K562 (cell line): ENCODE results near the gene PLCB1. TPM values are rescaled to one million over a fixed set of nuclear protein-coding genes. Genes with fewer than 3 reads are reported as not detected.

Experiments used
- ATAC-seq: fragments of 200-7000 bp; cut with Tn5 transposase; 3 replicates; pipeline ENCODE4 v1.9.1; 2020; ENCODE audit warnings: moderate library complexity
- BruUV-seq: library from RNA; stranded (reverse); fragments of 400-500 nt; replicated peaks from 2 replicates; lab custom pipeline; 2021; lab: Mats Ljungman, UMichigan
- CTCF ChIA-PET: fragments of 300-600 bp; formaldehyde crosslinking; extraction: SDS; loops from one replicate; lab custom pipeline; 2021; ENCODE audit warnings: low intra/inter-chr PET ratio; lab: Yijun Ruan, JAX
- POLR2A ChIA-PET: fragments of 300-600, 350-650 bp; sonication (Branson Sonifier 250); formaldehyde crosslinking; extraction: SDS; loops from one replicate; lab custom pipeline; 2021; ENCODE audit warnings: antibody characterized with exemption, inconsistent platforms; lab: Yijun Ruan, JAX
- DNase-seq, 4 experiments: peaks; one replicate each; pipeline versions ENCODE4 v3.0.0 to v3.0.0-alpha.2; 2011 to 2018; ENCODE audit warnings: low spot score in 3 of 4, mixed read lengths in 3 of 4; ENCODE audit errors: extremely low read depth in 1 of 4
- FAIRE-seq: peaks from 2 replicates; lab custom pipeline; 2011; peaks lifted over from hg19 to GRCh38; lab: Jason Lieb, UNC
- H2AFZ ChIP-seq: 2 replicates; pipeline ENCODE4 v1.6.0; 2011; ENCODE audit warnings: low read depth, low read length, control low read depth, inconsistent platforms
- H3K27ac ChIP-seq: fragments of 200-600 bp; 3 replicates; pipeline ENCODE4 v1.8.0; 2011; ENCODE audit warnings: low read depth, mild to moderate bottlenecking, control low read depth, inconsistent platforms, low read length, moderate library complexity, mixed read lengths; ENCODE audit errors: extremely low read depth
- H3K27me3 ChIP-seq, 2 experiments: fragments of 300-600 bp in 1 of 2; 2 replicates in 1 of 2; 3 replicates in 1 of 2; pipeline versions ENCODE4 v1.6.0 to v1.8.0; 2011; ENCODE audit warnings: inconsistent platforms in 2 of 2, low read length in 2 of 2, mild to moderate bottlenecking in 1 of 2, mixed read lengths in 1 of 2, moderate library complexity in 1 of 2; ENCODE audit not compliant: control insufficient read depth in 2 of 2, insufficient read depth in 2 of 2
- H3K36me3 ChIP-seq: fragments of 300-600 bp; 3 replicates; pipeline ENCODE4 v1.8.0; 2011; ENCODE audit warnings: mild to moderate bottlenecking, low read length, inconsistent platforms; ENCODE audit not compliant: control insufficient read depth, insufficient read depth
- H3K4me1 ChIP-seq, 2 experiments: fragments of 200-600 bp in 1 of 2; replicated peaks in 1 of 2; 2 replicates in 1 of 2; 3 replicates in 1 of 2; pipeline versions ENCODE4 v1.5.1 to v1.8.0; 2011; ENCODE audit warnings: inconsistent platforms in 2 of 2, low read length in 2 of 2, mild to moderate bottlenecking in 1 of 2, mixed read lengths in 1 of 2, moderate library complexity in 1 of 2; ENCODE audit not compliant: control insufficient read depth in 2 of 2, insufficient read depth in 2 of 2
- H3K4me2 ChIP-seq: 2 replicates; pipeline ENCODE4 v1.6.1; 2011; ENCODE audit warnings: low read length, control low read depth, inconsistent platforms, mixed read lengths; ENCODE audit not compliant: insufficient read depth
- H3K4me3 ChIP-seq: fragments of 200-600 bp; sonication (generic), shearing (Covaris generic); 2 replicates; pipeline ENCODE4 v1.5.1; 2016; ENCODE audit warnings: control low read depth, inconsistent platforms
- H3K79me2 ChIP-seq: fragments of 200-600 bp; 3 replicates; pipeline ENCODE4 v1.8.0; 2011; ENCODE audit warnings: low read length, inconsistent platforms; ENCODE audit not compliant: control insufficient read depth, insufficient read depth
- H3K9ac ChIP-seq, 2 experiments: 2 replicates each; pipeline versions ENCODE4 v1.6.0 to v1.6.1; 2011; ENCODE audit warnings: low read depth in 2 of 2, low read length in 2 of 2, control low read depth in 1 of 2, inconsistent platforms in 1 of 2, mild to moderate bottlenecking in 1 of 2, mixed read lengths in 1 of 2; ENCODE audit not compliant: insufficient read depth in 1 of 2
- H3K9me1 ChIP-seq: one replicate; pipeline ENCODE4 v1.6.0; 2011; ENCODE audit warnings: inconsistent platforms, mild to moderate bottlenecking, low read length, moderate library complexity; ENCODE audit not compliant: control insufficient read depth, insufficient read depth
- H3K9me3 ChIP-seq: replicated peaks from 2 replicates; pipeline ENCODE4 v1.5.1; 2011; ENCODE audit warnings: low read depth, low read length, inconsistent platforms; ENCODE audit not compliant: control insufficient read depth, insufficient read depth
- H4K20me1 ChIP-seq: replicated peaks from 2 replicates; pipeline ENCODE4 v1.6.1; 2011; ENCODE audit warnings: low read length, inconsistent platforms, mixed read lengths; ENCODE audit not compliant: control insufficient read depth, insufficient read depth
- ARHGAP35 ChIP-seq: fragments of 450-650 bp; IDR thresholded peaks from 2 replicates; pipeline ENCODE4 v1.6.1; 2018; ENCODE audit not compliant: partially characterized antibody
- ETV6 ChIP-seq, 3 experiments: fragments of 150-350 bp in 1 of 3; sonication (generic) in 1 of 3; formaldehyde crosslinking in 1 of 3; IDR thresholded peaks; 2 replicates each; pipeline versions ENCODE4 v1.6.1 to v1.8.0; 2014 to 2022; ENCODE audit warnings: borderline replicate concordance in 2 of 3, low read depth in 2 of 3, antibody characterized with exemption in 1 of 3, low read length in 1 of 3, mild to moderate bottlenecking in 1 of 3, missing genetic modification reagents in 1 of 3
- ILF3 ChIP-seq: fragments of 450-650 bp; IDR thresholded peaks from 2 replicates; pipeline ENCODE4 v1.6.1; 2018; ENCODE audit warnings: antibody characterized with exemption, mild to moderate bottlenecking, moderate library complexity, borderline replicate concordance
- WGBS: fragments of 100-300 bp; shearing (Covaris generic); methylation state at CpG from one replicate; pipeline ENCODE4 v1.1.6; 2016; ENCODE audit warnings: low coverage, mixed read lengths; ENCODE audit not compliant: insufficient coverage; ENCODE audit errors: missing lambda C conversion rate; 5-methylcytosine and 5-hydroxymethylcytosine counted together
- in situ Hi-C: fragments of 300-500 bp; cut with MboI; formaldehyde crosslinking; loops from 4 replicates; pipeline ENCODE4 v1.15.0; 2018; ENCODE audit warnings: inconsistent platforms, mixed read lengths
- intact Hi-C: fragments of 100-400 bp; cut with micrococcal nuclease; formaldehyde crosslinking; loops from 2 replicates; pipeline ENCODE4 v1.14.2; 2022
- polyA plus RNA-seq, 8 experiments: library from polyadenylated mRNA; depleted of rRNA in 4 of 8; stranded (reverse) in 5 of 8; unstranded in 3 of 8; fragments of >200 nt; fragmentation: Nextera tagmentation in 2 of 8; fragmentation: Illumina TruSeq in 1 of 8; extraction: Ambion mirVana in 2 of 8; extraction: Trizol in 1 of 8; gene quantifications; 2 replicates each; pipeline versions ENCODE4 v1.2.1 to v1.2.3, GENCODE V29; 2011 to 2014; ENCODE audit warnings: inconsistent platforms in 1 of 8, missing spikeins in 1 of 8
- total RNA-seq, 7 experiments: library from RNA; depleted of rRNA in 6 of 7; stranded (reverse); fragments of >200 nt in 6 of 7; fragmentation: Illumina TruSeq in 2 of 7; extraction: Trizol in 2 of 7; gene quantifications; 2 replicates each; pipeline versions ENCODE4 v1.2.1 to v1.2.3, GENCODE V29; 2011 to 2021; ENCODE audit warnings: low replicate concordance in 1 of 7
- TF ChIP-seq, protein P1 (sequence below): fragments of 450-650 bp; conservative IDR thresholded peaks from 2 replicates; pipeline ENCODE4 v1.6.1; 2016; ENCODE audit warnings: missing genetic modification characterization, low read depth, mild to moderate bottlenecking, control low read depth, missing compliant biosample characterization
- TF ChIP-seq, protein P2 (sequence below): fragments of 200-600 bp; sonication (generic); IDR thresholded peaks from one replicate; pipeline ENCODE4 v1.6.1; 2012; ENCODE audit warnings: mild to moderate bottlenecking, low read depth, low read length, inconsistent platforms
- TF ChIP-seq, protein P3 (sequence below): fragments of 450-650 bp; IDR thresholded peaks from 2 replicates; pipeline ENCODE4 v1.6.1; 2016; ENCODE audit warnings: missing biosample characterization, missing genetic modification characterization

Gene PLCB1
- total and polyA plus RNA-seq, 9 of the 15 experiments (the other 6 are each of a cell fraction or from before 2014, with no cell fraction given) = 0.34 to 3.1 (median 1.3) TPM

DNA sequence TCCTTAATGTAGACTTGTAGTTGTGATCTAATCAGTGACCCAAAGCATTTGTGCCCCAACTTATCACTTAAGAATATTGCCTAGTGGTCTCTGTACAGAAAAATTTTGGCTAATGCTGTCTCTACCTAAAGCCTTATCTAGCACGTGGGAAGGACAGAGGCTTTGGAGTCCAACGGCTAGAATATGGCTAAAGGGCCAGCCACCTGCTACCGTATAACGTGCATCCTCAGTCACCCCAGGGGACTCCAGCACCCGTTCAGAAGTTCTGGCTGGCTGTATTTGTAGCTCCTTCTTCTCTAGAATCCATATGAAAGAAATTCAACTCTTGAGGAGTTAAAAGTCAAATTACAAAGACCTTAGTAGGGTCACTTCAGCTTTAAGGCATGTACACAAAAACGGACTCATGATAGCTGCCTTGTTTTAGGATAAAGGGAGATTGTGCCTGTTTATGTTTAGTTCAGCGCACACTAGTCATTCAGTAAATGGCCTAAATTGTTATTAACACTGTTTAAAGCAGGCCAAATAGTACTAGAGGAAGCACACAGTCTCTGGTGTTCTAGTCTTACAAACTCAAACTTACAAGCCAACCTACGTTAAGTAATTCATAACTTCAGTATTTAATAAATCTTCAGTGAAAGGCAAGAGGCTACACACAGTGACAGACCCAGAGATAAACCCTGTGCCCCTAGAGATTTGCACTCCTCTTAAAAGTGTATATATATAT lies 529.3 kb downstream of the PLCB1 start:
- ChIA-PET POLR2A (no interaction called here), CTCF (no interaction called here)
- WGBS = 8% methylated on average over 6 of the region's 8 CpGs
- Histone ChIP-seq H3K36me3 (no peaks in the 10 kb centered on the region), H3K27ac (no peak overlapping the region), H3K9me1 (no peaks in the 10 kb centered on the region), H3K4me2 (no peak overlapping the region), H3K9ac (no peak overlapping the region), H4K20me1 (no peaks in the 10 kb centered on the region), H3K27me3 (no peaks in the 10 kb centered on the region), H3K79me2 (no peaks in the 10 kb centered on the region), H3K4me3 (no peak overlapping the region), H2AFZ (no peak overlapping the region), H3K9me3 (no peaks in the 10 kb centered on the region), H3K4me1 (no peaks in the 10 kb centered on the region)
- ATAC-seq (no peak), DNase-seq (no peak), FAIRE-seq (no peak)
- in situ Hi-C loops = no loop called here
- intact Hi-C loops = no loop called here
- BruUV-seq = no TSS peak
- TF ChIP-seq ARHGAP35 (no peak), ILF3 (no peak), ETV6 (IDR thresholded peaks at IDR 0.05; ENCODE audit: borderline replicate concordance in 1 of 2, low read depth in 2 of 2, low read length in 1 of 2) (no peak), ETV6 (CRISPR knock-in tag; IDR thresholded peaks at IDR 0.05; ENCODE audit: borderline replicate concordance) (no peak)
- TF ChIP-seq, protein P1, sequence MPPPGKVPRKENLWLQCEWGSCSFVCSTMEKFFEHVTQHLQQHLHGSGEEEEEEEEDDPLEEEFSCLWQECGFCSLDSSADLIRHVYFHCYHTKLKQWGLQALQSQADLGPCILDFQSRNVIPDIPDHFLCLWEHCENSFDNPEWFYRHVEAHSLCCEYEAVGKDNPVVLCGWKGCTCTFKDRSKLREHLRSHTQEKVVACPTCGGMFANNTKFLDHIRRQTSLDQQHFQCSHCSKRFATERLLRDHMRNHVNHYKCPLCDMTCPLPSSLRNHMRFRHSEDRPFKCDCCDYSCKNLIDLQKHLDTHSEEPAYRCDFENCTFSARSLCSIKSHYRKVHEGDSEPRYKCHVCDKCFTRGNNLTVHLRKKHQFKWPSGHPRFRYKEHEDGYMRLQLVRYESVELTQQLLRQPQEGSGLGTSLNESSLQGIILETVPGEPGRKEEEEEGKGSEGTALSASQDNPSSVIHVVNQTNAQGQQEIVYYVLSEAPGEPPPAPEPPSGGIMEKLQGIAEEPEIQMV (tag) = no peak
- TF ChIP-seq, protein P2, sequence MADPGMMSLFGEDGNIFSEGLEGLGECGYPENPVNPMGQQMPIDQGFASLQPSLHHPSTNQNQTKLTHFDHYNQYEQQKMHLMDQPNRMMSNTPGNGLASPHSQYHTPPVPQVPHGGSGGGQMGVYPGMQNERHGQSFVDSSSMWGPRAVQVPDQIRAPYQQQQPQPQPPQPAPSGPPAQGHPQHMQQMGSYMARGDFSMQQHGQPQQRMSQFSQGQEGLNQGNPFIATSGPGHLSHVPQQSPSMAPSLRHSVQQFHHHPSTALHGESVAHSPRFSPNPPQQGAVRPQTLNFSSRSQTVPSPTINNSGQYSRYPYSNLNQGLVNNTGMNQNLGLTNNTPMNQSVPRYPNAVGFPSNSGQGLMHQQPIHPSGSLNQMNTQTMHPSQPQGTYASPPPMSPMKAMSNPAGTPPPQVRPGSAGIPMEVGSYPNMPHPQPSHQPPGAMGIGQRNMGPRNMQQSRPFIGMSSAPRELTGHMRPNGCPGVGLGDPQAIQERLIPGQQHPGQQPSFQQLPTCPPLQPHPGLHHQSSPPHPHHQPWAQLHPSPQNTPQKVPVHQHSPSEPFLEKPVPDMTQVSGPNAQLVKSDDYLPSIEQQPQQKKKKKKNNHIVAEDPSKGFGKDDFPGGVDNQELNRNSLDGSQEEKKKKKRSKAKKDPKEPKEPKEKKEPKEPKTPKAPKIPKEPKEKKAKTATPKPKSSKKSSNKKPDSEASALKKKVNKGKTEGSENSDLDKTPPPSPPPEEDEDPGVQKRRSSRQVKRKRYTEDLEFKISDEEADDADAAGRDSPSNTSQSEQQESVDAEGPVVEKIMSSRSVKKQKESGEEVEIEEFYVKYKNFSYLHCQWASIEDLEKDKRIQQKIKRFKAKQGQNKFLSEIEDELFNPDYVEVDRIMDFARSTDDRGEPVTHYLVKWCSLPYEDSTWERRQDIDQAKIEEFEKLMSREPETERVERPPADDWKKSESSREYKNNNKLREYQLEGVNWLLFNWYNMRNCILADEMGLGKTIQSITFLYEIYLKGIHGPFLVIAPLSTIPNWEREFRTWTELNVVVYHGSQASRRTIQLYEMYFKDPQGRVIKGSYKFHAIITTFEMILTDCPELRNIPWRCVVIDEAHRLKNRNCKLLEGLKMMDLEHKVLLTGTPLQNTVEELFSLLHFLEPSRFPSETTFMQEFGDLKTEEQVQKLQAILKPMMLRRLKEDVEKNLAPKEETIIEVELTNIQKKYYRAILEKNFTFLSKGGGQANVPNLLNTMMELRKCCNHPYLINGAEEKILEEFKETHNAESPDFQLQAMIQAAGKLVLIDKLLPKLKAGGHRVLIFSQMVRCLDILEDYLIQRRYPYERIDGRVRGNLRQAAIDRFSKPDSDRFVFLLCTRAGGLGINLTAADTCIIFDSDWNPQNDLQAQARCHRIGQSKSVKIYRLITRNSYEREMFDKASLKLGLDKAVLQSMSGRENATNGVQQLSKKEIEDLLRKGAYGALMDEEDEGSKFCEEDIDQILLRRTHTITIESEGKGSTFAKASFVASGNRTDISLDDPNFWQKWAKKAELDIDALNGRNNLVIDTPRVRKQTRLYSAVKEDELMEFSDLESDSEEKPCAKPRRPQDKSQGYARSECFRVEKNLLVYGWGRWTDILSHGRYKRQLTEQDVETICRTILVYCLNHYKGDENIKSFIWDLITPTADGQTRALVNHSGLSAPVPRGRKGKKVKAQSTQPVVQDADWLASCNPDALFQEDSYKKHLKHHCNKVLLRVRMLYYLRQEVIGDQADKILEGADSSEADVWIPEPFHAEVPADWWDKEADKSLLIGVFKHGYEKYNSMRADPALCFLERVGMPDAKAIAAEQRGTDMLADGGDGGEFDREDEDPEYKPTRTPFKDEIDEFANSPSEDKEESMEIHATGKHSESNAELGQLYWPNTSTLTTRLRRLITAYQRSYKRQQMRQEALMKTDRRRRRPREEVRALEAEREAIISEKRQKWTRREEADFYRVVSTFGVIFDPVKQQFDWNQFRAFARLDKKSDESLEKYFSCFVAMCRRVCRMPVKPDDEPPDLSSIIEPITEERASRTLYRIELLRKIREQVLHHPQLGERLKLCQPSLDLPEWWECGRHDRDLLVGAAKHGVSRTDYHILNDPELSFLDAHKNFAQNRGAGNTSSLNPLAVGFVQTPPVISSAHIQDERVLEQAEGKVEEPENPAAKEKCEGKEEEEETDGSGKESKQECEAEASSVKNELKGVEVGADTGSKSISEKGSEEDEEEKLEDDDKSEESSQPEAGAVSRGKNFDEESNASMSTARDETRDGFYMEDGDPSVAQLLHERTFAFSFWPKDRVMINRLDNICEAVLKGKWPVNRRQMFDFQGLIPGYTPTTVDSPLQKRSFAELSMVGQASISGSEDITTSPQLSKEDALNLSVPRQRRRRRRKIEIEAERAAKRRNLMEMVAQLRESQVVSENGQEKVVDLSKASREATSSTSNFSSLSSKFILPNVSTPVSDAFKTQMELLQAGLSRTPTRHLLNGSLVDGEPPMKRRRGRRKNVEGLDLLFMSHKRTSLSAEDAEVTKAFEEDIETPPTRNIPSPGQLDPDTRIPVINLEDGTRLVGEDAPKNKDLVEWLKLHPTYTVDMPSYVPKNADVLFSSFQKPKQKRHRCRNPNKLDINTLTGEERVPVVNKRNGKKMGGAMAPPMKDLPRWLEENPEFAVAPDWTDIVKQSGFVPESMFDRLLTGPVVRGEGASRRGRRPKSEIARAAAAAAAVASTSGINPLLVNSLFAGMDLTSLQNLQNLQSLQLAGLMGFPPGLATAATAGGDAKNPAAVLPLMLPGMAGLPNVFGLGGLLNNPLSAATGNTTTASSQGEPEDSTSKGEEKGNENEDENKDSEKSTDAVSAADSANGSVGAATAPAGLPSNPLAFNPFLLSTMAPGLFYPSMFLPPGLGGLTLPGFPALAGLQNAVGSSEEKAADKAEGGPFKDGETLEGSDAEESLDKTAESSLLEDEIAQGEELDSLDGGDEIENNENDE = no peak
- TF ChIP-seq, protein P3, sequence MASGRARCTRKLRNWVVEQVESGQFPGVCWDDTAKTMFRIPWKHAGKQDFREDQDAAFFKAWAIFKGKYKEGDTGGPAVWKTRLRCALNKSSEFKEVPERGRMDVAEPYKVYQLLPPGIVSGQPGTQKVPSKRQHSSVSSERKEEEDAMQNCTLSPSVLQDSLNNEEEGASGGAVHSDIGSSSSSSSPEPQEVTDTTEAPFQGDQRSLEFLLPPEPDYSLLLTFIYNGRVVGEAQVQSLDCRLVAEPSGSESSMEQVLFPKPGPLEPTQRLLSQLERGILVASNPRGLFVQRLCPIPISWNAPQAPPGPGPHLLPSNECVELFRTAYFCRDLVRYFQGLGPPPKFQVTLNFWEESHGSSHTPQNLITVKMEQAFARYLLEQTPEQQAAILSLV (tag) = no peak
